Nephron (organoid): Measurements from ENCODE around the gene COX7A2L.
"Not testable (repeated sequence)": the region's sequence is repeated elsewhere in the genome, so short reads cannot be mapped to it uniquely, and the experiment has no call there.

ENCODE experiments used
- H3K27ac Mint-ChIP-seq, 3 experiments: 2 replicates each; pipeline ENCODE4 v1.8.0; 2020; ENCODE audit warnings: mixed read lengths in 3 of 3, mild to moderate bottlenecking in 2 of 3, moderate library complexity in 1 of 3
- H3K27me3 Mint-ChIP-seq: 2 replicates; pipeline ENCODE4 v1.8.0; 2021; ENCODE audit warnings: low read depth, mild to moderate bottlenecking, moderate library complexity, mixed read lengths
- H3K36me3 Mint-ChIP-seq: 2 replicates; pipeline ENCODE4 v1.8.0; 2020; ENCODE audit warnings: low read depth, mixed read lengths
- H3K4me1 Mint-ChIP-seq: 2 replicates; pipeline ENCODE4 v1.8.0; 2020; ENCODE audit warnings: mixed read lengths
- H3K4me3 Mint-ChIP-seq, 3 experiments: 2 replicates each; pipeline ENCODE4 v1.8.0; 2020; ENCODE audit warnings: mild to moderate bottlenecking in 3 of 3, mixed read lengths in 3 of 3, moderate library complexity in 2 of 3
- H3K9me3 Mint-ChIP-seq: 2 replicates; pipeline ENCODE4 v1.8.0; 2020; ENCODE audit warnings: mixed read lengths
- CTCF ChIP-seq, 3 experiments: fragments of 200-600 bp; sonication (generic); IDR thresholded peaks; one replicate each; pipeline ENCODE4 v1.5.0; 2021; ENCODE audit warnings: antibody characterized with exemption in 3 of 3; ENCODE audit not compliant: unreplicated experiment in 3 of 3

Gene COX7A2L

GRCh38 chr2:42360890-42361727, at the start of gene COX7A2L:
COX7A2L (minus strand) TSS chr2:42361217; CDS start chr2:42361161, 56 bp downstream.
- TF ChIP-seq CTCF (IDR thresholded peaks at IDR 0.05; ENCODE audit: unreplicated experiment in 3 of 3): peak in 2 of 3 experiments; percentile 36 to 39
- H3K27me3 Mint-ChIP-seq: peaks cover 7% of the 10 kb centered on the region
- H3K36me3 Mint-ChIP-seq: peaks cover 3% of the 10 kb centered on the region
- no peaks in the 10 kb centered on the region for H3K9me3 Mint-ChIP-seq
- H3K4me3 Mint-ChIP-seq: peak within 1 kb of the TSS; percentile 90 to 94 (median 92)
- H3K4me1 Mint-ChIP-seq: peaks cover 37% of the 10 kb centered on the region
- peak within 1 kb of the TSS; percentile 100 for H3K27ac Mint-ChIP-seq

GRCh38 chr2:42408009-42408408, 47.0 kb upstream of the COX7A2L start:
- H3K27me3 Mint-ChIP-seq: peaks cover 1% of the 10 kb centered on the region
- no peaks in the 10 kb centered on the region for H3K36me3 Mint-ChIP-seq

GRCh38 chr2:42407476-42407875, 46.5 kb upstream of the COX7A2L start:
- Mint-ChIP-seq H3K4me1 (peaks cover 11% of the 10 kb centered on the region), H3K36me3 (no peaks in the 10 kb centered on the region), H3K27ac (no peak overlapping the region), H3K9me3 (peaks cover 4% of the 10 kb centered on the region), H3K27me3 (peaks cover 3% of the 10 kb centered on the region), H3K4me3 (no peak overlapping the region)
- TF ChIP-seq CTCF (IDR thresholded peaks at IDR 0.05; ENCODE audit: unreplicated experiment in 3 of 3): no peak

More at GRCh38 chr2:42408009-42408408, 47.0 kb upstream of the COX7A2L start:
- H3K4me1 Mint-ChIP-seq: peaks cover 11% of the 10 kb centered on the region
- H3K27ac Mint-ChIP-seq: no peak overlapping the region
- no peak overlapping the region for H3K4me3 Mint-ChIP-seq
- peaks cover 2% of the 10 kb centered on the region for H3K9me3 Mint-ChIP-seq
- TF ChIP-seq CTCF (IDR thresholded peaks at IDR 0.05; ENCODE audit: unreplicated experiment in 3 of 3): no peak

- Mint-ChIP-seq H3K4me1 (peaks cover 11% of the 10 kb centered on the region), H3K4me3 (no peak overlapping the region), H3K9me3 (peaks cover 3% of the 10 kb centered on the region), H3K27ac (peak overlapping the region; percentile 10 to 68 (median 65)), H3K36me3 (no peaks in the 10 kb centered on the region), H3K27me3 (peaks cover 3% of the 10 kb centered on the region)
- TF ChIP-seq CTCF (IDR thresholded peaks at IDR 0.05; ENCODE audit: unreplicated experiment in 3 of 3): no peak
These were observed 43.7 kb upstream of the COX7A2L start for GRCh38 chr2:42404676-42405075.

GRCh38 chr2:42401773-42402172, 40.8 kb upstream of the COX7A2L start:
- Mint-ChIP-seq H3K4me3 (no peak overlapping the region), H3K27me3 (peaks cover 3% of the 10 kb centered on the region), H3K4me1 (peaks cover 11% of the 10 kb centered on the region), H3K36me3 (no peaks in the 10 kb centered on the region), H3K9me3 (peaks cover 2% of the 10 kb centered on the region), H3K27ac (no peak overlapping the region)
- TF ChIP-seq CTCF (IDR thresholded peaks at IDR 0.05; ENCODE audit: unreplicated experiment in 3 of 3): no peak

GRCh38 chr2:42398052-42398451, 37.0 kb upstream of the COX7A2L start:
- H3K27me3 Mint-ChIP-seq, H3K4me3 Mint-ChIP-seq: not testable (repeated sequence)

GRCh38 chr2:42393320-42393719, 32.3 kb upstream of the COX7A2L start:
- not testable (repeated sequence) for H3K27me3 Mint-ChIP-seq, H3K27ac Mint-ChIP-seq, H3K4me3 Mint-ChIP-seq, H3K36me3 Mint-ChIP-seq, H3K9me3 Mint-ChIP-seq, H3K4me1 Mint-ChIP-seq

More at GRCh38 chr2:42398052-42398451, 37.0 kb upstream of the COX7A2L start:
- H3K27ac Mint-ChIP-seq, H3K4me1 Mint-ChIP-seq, H3K36me3 Mint-ChIP-seq, H3K9me3 Mint-ChIP-seq: not testable (repeated sequence)
